Measurements from ENCODE around the gene CCDC136.

The CCDC136 gene

DNA sequence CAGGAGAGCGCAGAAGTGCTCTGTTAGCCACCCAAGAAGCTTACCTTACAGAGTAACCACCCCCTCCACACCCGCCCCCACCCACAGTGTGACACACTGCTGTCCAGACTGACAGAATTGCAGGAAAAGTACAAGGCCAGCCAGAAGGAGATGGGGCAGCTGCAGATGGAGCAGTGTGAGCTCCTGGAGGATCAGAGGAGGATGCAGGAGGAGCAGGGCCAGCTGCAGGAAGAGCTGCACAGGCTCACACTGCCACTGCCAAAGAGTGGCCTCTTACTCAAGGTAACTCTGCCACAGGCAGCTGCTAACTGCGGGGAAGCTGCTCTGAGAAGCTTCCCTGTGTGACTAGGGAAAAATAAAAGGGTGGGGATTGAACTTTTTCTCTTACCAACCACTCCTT, 17.6 kb downstream of the CCDC136 start:
- no peaks in the 10 kb centered on the region for H3K36me3 Mint-ChIP-seq (ENCODE audit: low read depth)
- no peaks in the 10 kb centered on the region for H3K9me3 Mint-ChIP-seq
- no peak overlapping the region for H3K4me3 Mint-ChIP-seq
- H3K4me1 Mint-ChIP-seq (ENCODE audit: low read depth), result no peaks in the 10 kb centered on the region
- H3K27me3 Mint-ChIP-seq, result no peaks in the 10 kb centered on the region
- H3K27ac Mint-ChIP-seq, result no peak overlapping the region

DNA sequence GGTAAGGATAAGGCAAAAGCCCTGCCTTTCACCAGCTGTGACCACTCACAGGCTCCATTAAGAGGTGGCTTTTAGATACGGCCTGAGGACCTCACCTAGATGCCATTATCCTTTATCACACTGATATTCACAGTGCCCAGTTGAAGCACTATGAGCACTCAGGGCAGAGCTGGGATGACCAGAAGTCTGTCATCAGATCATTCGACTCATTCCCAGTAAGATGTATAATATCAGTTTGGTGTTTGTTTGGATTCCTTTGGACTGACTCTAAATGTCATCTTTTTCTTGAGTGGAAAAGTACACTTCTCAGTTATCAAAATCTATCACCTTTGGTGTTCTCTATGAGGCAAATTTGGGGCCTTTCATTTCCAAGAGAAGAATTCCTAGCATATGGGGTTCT, 18.7 kb downstream of the CCDC136 start:
- Mint-ChIP-seq H3K36me3 (ENCODE audit: low read depth) (no peaks in the 10 kb centered on the region), H3K9me3 (no peaks in the 10 kb centered on the region), H3K4me1 (ENCODE audit: low read depth) (no peaks in the 10 kb centered on the region), H3K27ac (no peak overlapping the region), H3K27me3 (no peaks in the 10 kb centered on the region), H3K4me3 (no peak overlapping the region)

DNA sequence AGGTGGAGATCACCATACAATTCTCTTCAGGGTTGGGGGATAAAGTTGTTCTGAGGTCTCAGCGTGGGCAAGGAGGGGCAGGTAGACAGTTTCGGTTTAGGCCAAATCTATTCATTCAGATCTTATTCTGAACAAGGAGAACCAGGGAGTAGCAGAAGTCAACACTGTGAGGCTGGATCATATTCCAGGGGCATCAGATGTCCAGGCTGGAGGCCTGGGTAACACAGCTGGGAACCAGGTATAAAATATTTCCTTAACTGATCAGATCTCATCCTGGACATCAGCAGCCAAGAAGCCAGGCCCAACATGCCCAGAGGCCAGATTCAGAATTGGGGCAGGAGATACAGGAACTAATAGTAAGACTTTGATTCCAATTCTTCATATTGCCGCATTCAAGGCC, 19.2 kb downstream of the CCDC136 start:
- Mint-ChIP-seq H3K9me3 (no peaks in the 10 kb centered on the region), H3K4me3 (no peak overlapping the region), H3K27me3 (no peaks in the 10 kb centered on the region), H3K4me1 (ENCODE audit: low read depth) (no peaks in the 10 kb centered on the region), H3K36me3 (ENCODE audit: low read depth) (no peaks in the 10 kb centered on the region), H3K27ac (no peak overlapping the region)

DNA sequence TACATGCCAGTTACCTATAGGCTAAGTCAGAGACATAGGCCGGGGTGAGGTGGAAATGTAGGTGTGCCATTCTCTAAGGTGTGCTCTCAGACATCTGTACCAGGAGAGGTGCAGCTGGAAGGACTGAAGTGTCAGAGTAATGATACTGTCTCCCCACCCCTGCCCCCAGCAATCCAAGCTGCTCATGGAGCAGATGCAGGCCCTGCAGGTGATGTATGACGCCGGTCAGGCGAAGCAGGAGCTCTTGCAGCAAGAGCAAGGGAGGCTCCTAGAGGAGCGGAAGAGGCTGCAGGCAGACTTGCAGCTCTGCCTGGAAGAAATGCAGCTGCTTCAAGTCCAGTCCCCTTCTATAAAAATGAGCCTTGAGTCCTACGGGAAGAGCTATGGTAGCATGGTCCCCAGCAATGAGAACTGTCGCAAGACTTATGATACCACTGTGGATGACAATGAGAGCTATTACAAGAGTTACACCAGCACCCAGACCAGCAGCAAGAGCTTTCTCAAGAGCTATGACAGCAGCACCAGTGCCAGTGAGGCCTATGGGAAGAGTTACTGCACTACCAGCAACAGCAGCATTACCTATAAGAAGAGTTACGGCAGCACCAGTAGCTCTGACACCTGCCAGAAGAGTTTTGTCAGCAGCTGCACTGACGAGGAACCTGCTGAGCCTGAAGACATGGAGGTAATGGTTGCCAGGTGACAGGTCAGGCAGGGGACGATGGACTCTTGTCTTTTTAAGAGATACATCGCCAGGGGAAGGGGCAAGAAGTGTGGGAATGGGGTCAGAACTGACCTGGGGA, 20.1 kb downstream of the CCDC136 start:
- H3K27ac Mint-ChIP-seq, result no peak overlapping the region

DNA sequence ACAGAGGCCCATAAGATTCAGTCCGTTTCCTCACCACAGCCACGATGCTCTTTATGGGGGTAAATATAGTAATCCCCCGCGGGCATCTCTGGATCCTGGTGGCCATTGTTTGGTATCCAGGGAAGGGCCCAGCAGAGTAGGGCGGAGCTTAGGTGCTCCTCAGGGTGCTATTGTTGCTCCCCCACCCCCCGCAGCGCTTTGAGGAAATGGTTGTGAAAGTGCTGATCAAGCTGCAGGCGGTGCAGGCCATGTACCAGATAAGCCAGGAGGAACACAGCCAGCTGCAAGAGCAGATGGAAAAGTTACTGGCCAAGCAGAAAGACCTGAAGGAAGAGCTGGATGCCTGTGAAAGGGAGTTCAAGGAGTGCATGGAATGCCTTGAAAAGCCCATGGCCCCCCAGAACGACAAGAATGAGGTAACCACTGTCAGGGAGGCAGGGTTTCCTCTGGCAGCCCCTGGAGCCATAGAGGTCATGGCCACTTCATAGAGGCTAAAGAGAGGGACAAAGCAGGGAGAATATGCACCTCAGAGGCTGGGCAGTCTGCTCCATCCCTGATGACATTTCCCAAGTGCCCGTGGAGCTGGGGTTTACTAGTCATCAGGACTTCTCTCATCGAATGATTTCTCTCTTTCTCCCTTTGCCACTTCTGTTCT, 20.9 kb downstream of the CCDC136 start:
- Mint-ChIP-seq H3K27me3 (no peaks in the 10 kb centered on the region), H3K9me3 (no peaks in the 10 kb centered on the region), H3K36me3 (ENCODE audit: low read depth) (no peaks in the 10 kb centered on the region), H3K27ac (no peak overlapping the region), H3K4me3 (no peak overlapping the region), H3K4me1 (ENCODE audit: low read depth) (no peaks in the 10 kb centered on the region)

More for the DNA sequence above, 20.1 kb downstream of the CCDC136 start:
- H3K4me3 Mint-ChIP-seq, result no peak overlapping the region
- no peaks in the 10 kb centered on the region for H3K27me3 Mint-ChIP-seq
- H3K9me3 Mint-ChIP-seq, result no peaks in the 10 kb centered on the region
- H3K4me1 Mint-ChIP-seq (ENCODE audit: low read depth), result no peaks in the 10 kb centered on the region
- H3K36me3 Mint-ChIP-seq (ENCODE audit: low read depth), result no peaks in the 10 kb centered on the region

DNA sequence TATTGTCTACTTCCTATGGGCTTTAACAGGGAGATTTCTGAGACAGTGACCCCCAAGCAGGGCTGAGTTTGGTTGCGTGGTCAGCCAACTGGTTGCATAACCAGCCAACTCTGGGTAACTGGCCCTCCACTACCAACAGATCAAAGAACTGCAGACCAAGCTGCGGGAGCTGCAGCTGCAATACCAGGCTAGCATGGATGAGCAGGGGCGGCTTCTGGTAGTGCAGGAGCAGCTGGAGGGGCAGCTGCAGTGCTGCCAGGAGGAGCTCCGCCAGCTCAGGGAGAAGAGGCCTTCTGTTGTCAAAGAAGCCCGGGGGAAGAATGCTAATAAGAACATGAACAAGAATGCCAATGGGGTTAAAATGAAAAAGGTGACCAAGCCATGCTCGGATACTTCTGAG, 22.7 kb downstream of the CCDC136 start:
- Mint-ChIP-seq H3K36me3 (ENCODE audit: low read depth) (no peaks in the 10 kb centered on the region), H3K27me3 (no peaks in the 10 kb centered on the region), H3K27ac (no peak overlapping the region), H3K4me3 (no peak overlapping the region), H3K4me1 (ENCODE audit: low read depth) (no peaks in the 10 kb centered on the region), H3K9me3 (no peaks in the 10 kb centered on the region)

DNA sequence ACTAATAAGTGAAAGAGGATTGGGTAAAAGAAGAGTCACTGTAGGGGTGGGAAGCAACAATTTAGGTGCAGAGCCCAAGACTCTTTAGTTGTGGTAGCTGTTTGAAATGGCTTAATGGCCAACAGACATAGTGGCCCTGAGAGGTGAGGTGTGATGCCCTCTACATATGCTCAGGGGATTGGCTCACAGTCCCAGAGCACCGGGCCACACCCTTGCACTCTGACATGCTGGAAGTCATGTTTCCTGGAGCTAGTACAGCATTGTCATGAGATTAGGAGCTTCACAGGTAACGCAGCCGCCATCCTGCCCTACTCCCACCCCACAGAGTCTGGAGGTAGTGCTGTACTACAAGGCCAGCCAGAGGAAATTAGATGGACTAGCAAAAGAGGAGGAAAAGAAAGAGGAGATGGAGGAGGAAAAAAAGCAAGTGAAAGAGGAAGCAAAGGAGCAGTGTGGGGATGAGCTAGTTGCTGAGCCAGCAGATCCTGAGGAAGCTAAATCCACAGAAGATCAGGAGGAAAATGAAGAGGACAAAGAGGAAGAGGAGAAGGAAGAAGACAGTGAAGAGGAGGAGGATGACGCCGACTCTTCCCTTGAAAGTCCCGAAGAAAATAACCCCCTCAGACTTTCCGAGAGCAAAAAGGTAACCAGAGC, 23.6 kb downstream of the CCDC136 start:
- no peaks in the 10 kb centered on the region for H3K36me3 Mint-ChIP-seq (ENCODE audit: low read depth)
- H3K27ac Mint-ChIP-seq, result no peak overlapping the region
- H3K4me3 Mint-ChIP-seq, result no peak overlapping the region
- H3K27me3 Mint-ChIP-seq, result no peaks in the 10 kb centered on the region
- H3K4me1 Mint-ChIP-seq (ENCODE audit: low read depth), result peaks cover 7% of the 10 kb centered on the region
- H3K9me3 Mint-ChIP-seq, result no peaks in the 10 kb centered on the region

DNA sequence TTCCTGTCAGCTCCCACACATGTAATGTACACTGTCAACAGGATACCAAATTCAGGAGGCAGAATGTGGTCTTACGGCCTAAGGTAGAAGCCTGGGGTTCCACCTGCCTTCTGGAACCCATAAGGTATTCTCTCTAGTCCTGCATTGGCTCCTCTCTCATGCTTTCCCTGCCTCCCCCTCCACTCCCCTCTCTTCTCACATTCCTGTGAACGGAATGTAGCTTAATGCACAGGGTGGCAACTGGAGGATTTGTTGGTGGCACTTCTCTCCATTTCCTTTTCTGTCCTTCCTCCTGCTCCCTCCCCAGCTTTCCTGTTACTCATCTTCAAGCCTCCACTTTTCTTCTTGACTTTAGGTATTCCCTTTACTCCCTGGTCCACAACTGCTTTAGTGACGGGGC, 26.9 kb downstream of the CCDC136 start:
- no peaks in the 10 kb centered on the region for H3K9me3 Mint-ChIP-seq
- no peaks in the 10 kb centered on the region for H3K36me3 Mint-ChIP-seq (ENCODE audit: low read depth)
- no peak overlapping the region for H3K4me3 Mint-ChIP-seq
- no peak overlapping the region for H3K27ac Mint-ChIP-seq
- H3K27me3 Mint-ChIP-seq, result no peaks in the 10 kb centered on the region
- H3K4me1 Mint-ChIP-seq (ENCODE audit: low read depth), result peaks cover 9% of the 10 kb centered on the region

DNA sequence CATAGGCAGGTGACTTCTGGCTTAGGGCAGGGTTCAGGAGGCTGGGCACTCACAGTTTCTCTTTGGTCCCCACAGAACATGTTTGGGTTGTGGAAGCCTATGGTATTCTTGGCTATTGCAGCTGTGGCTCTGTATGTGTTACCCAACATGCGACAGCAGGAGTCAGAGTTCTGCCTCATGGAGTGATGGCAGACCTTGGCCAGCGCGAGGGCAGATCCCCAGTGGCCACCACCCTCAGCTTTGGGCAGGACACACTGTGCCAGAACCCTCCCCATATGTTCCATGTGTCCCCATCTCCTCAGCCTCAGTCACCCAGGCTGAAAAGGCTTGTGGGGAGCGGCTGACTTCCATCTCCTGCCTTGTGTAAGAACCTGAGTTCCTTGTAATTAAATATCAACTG, 30.0 kb downstream of the CCDC136 start:
- no peaks in the 10 kb centered on the region for H3K36me3 Mint-ChIP-seq (ENCODE audit: low read depth)
- no peaks in the 10 kb centered on the region for H3K9me3 Mint-ChIP-seq
- H3K4me1 Mint-ChIP-seq (ENCODE audit: low read depth), result peaks cover 9% of the 10 kb centered on the region
- no peak overlapping the region for H3K27ac Mint-ChIP-seq
- H3K4me3 Mint-ChIP-seq, result no peak overlapping the region
- peaks cover 2% of the 10 kb centered on the region for H3K27me3 Mint-ChIP-seq

DNA sequence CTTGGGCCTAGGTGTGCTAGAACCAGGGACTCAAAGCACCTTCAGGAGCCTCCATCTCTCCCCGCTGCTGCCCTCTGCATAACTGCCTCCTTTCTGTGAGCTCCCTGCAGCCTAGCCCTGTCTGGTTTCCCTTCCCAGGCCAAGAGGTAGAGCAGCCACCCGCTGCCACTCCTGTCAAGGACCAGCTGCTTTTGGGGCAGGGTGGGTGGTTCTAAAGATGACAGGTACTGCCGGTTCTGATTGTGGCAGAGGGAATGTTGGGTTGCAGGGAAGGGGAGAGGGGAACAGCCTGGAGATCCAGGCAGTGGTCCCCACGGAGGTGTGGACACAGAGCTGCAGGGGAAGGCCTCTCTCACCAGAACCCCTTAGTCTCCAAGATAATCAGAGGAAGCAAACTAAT, 34.7 kb downstream of the CCDC136 start:
- H3K27ac Mint-ChIP-seq, result no peak overlapping the region
- H3K9me3 Mint-ChIP-seq, result no peaks in the 10 kb centered on the region
- no peaks in the 10 kb centered on the region for H3K36me3 Mint-ChIP-seq (ENCODE audit: low read depth)
- peaks cover 15% of the 10 kb centered on the region for H3K4me1 Mint-ChIP-seq (ENCODE audit: low read depth)
- H3K4me3 Mint-ChIP-seq, result no peak overlapping the region
- H3K27me3 Mint-ChIP-seq, result peaks cover 39% of the 10 kb centered on the region

DNA sequence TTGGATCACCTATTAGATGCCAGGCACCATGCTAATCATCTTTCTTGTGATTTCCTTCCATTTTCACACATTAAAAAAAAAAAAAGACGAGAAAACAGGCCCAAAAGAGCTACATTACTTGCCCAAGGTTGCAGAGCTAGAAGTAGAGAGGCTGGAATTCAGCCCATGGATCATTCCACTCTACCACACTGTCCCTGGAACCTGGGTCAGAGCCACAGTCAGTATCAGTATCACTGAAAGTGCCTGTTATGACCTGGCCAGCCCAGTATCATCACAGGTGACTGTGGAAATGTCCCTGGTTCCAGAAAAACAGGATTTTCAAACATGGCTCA, 35.1 kb downstream of the CCDC136 start:
- Mint-ChIP-seq H3K27me3 (peaks cover 41% of the 10 kb centered on the region), H3K36me3 (ENCODE audit: low read depth) (no peaks in the 10 kb centered on the region), H3K4me3 (no peak overlapping the region)

DNA sequence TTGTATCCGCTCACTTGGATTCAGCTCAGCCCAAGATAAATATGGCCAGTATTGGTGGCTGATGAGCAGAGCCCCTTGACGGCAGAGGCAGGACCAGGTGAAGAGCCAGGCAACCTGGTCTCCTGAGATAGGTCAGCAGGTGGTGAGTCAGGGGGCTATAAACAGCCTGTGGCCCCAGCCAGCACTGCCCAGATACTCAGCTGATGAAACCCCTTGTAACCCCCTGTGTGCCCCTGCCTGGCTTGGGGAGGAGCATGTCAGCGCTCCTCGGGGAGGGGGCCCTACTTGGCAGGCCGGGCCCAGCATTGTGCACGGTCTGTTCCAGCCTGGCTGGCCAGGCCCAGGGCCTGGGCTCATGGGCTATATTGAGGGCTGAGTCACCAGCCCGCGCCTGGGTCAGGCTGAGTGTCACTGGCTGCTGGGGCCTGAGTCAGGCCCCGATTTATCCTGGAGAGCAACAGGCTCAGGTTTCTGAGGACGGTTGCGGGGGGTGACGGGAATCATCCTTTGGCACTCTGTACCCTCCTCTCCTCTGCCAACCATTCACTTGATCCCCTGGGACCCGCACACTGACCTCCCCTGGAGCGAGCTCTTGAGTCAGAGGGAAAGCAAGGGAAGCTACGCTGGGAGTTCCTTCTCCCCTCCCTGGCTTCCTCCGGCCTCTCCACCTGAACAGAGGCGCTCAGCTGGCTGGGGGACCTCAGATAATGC, 35.6 kb downstream of the CCDC136 start:
- Mint-ChIP-seq H3K27me3 (peaks cover 41% of the 10 kb centered on the region), H3K4me3 (no peak overlapping the region), H3K4me1 (ENCODE audit: low read depth) (peaks cover 19% of the 10 kb centered on the region), H3K27ac (no peak overlapping the region), H3K36me3 (ENCODE audit: low read depth) (no peaks in the 10 kb centered on the region), H3K9me3 (no peaks in the 10 kb centered on the region)

More for the DNA sequence above, 35.1 kb downstream of the CCDC136 start:
- H3K9me3 Mint-ChIP-seq, result no peaks in the 10 kb centered on the region
- peaks cover 19% of the 10 kb centered on the region for H3K4me1 Mint-ChIP-seq (ENCODE audit: low read depth)
- H3K27ac Mint-ChIP-seq, result no peak overlapping the region

DNA sequence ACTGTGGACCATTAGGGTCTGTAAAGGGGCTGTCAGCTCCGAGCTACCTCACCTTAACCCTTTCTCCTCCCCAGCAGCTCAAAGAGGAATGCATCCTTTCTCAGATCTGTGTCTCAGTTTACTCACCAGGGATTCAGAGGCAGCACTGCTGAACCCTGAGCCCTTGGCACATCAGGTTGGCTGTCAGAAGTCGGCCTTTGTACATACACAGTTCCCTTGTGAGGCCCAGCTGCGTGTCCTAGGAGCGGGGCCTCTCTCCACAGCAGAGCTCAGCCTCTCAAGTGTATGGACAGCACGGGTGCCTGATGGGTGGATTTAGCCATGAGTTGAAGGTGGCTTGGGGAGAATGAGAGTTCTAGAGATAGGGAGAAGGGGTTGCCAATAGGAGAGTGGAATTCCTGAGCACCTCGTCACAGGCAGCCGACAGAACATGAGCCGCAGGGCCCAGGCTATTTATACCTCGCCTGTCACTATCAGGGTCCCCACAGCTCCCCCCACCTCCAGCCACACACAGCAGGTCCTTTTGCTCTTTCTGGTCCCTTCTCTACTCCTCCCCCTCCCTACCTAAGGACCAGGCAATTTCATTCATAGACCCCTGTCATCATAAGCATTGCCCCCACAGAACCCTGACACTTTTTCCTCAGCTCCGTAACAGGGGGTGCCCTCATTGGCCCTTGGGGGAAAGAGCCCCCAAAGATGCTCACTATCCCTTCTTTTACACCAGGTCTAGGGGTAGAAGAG, 36.4 kb downstream of the CCDC136 start:
- no peak overlapping the region for H3K27ac Mint-ChIP-seq
- no peaks in the 10 kb centered on the region for H3K9me3 Mint-ChIP-seq
- no peaks in the 10 kb centered on the region for H3K36me3 Mint-ChIP-seq (ENCODE audit: low read depth)
- H3K4me3 Mint-ChIP-seq, result no peak overlapping the region
- H3K27me3 Mint-ChIP-seq, result peaks cover 41% of the 10 kb centered on the region
- peaks cover 19% of the 10 kb centered on the region for H3K4me1 Mint-ChIP-seq (ENCODE audit: low read depth)

DNA sequence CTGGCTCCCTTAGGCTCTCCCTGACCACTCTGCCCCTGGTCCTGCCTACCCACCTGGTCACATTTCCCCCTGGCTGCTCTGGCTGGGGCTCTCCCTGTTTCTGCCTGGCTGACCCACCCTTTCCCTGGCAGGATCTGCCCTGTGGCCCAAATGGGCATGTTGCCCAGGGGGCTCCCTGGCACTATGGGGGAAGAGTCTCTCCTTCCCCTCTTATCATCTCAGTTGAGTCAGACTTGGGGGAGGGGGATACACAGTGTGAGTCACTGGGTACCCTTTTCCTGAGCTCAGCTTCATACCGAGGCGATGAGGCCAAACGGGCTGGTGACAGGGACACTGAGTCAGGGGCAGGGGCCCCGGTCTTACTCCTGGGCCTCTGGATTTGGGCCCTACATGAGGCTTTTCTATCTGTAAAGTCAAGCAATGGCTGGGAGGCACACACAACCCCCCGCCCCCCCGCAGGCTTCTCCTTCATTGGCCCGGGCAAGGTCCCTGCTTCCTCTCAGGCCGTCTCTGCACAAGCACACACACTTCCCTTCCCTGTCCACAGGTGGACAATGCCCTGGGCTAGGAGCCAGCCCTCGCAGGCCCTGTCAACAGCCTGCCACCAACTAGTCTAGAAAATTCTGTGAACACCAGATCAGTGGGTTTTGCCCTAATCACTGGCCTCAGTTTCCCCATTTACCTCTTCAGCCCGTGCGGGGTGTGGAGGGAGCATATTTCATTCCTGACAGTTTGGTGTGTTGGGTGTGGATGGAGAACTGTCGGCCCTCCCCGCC, 37.8 kb downstream of the CCDC136 start:
- H3K36me3 Mint-ChIP-seq (ENCODE audit: low read depth), result no peaks in the 10 kb centered on the region
- H3K9me3 Mint-ChIP-seq, result no peaks in the 10 kb centered on the region
- H3K4me3 Mint-ChIP-seq, result peak overlapping the region; percentile 35
- H3K4me1 Mint-ChIP-seq (ENCODE audit: low read depth), result peaks cover 19% of the 10 kb centered on the region
- H3K27ac Mint-ChIP-seq, result no peak overlapping the region
- H3K27me3 Mint-ChIP-seq, result peaks cover 46% of the 10 kb centered on the region
